CD4-positive, alpha-beta T cell (primary cell): ENCODE results near the gene PLEKHA4. TPM values are rescaled to one million over a fixed set of nuclear protein-coding genes. Genes with fewer than 3 reads are reported as not detected.

ENCODE experiments used
- ATAC-seq: fragments of 200-7000 bp; cut with Tn5 transposase; one replicate; pipeline ENCODE4 v1.10.0; 2022; ENCODE audit warnings: mild to moderate bottlenecking; ENCODE audit not compliant: poor library complexity
- CTCF ChIA-PET: fragments of 350-600 bp; sonication (Branson Sonifier 250); formaldehyde crosslinking; loops from one replicate; lab custom pipeline; 2021; ENCODE audit warnings: antibody characterized with exemption, inconsistent platforms; lab: Charles Lee
- POLR2A ChIA-PET: fragments of 350-600 bp; sonication (Branson Sonifier 250); formaldehyde crosslinking; loops from one replicate; lab custom pipeline; 2021; ENCODE audit warnings: antibody characterized with exemption, inconsistent platforms; lab: Charles Lee
- DNase-seq, 14 experiments: peaks; one replicate each; pipeline ENCODE4 v3.0.0-alpha.2; 2013 to 2020; ENCODE audit warnings: mixed read lengths in 2 of 14
- H3K27ac ChIP-seq, 2 donors: one replicate each; pipeline versions ENCODE4 v1.5.1 to v1.7.0; 2013; ENCODE audit warnings: low read length in 2 of 2, low read depth in 1 of 2, mild to moderate bottlenecking in 1 of 2
- H3K27me3 ChIP-seq, 2 experiments: 1 replicate in 1 of 2; 2 replicates in 1 of 2; pipeline versions ENCODE4 v1.6.1 to v1.7.0; 2013; ENCODE audit warnings: low read length in 2 of 2, control low read depth in 1 of 2, mild to moderate bottlenecking in 1 of 2, moderate library complexity in 1 of 2; ENCODE audit not compliant: insufficient read depth in 2 of 2, control insufficient read depth in 1 of 2
- H3K36me3 ChIP-seq: one replicate; pipeline ENCODE4 v1.6.1; 2013; ENCODE audit warnings: low read length, control low read depth; ENCODE audit not compliant: insufficient read depth
- H3K4me1 ChIP-seq: one replicate; pipeline ENCODE4 v1.6.1; 2013; ENCODE audit warnings: low read length, control low read depth; ENCODE audit not compliant: insufficient read depth
- H3K4me3 ChIP-seq: one replicate; pipeline ENCODE4 v1.5.1; 2013; ENCODE audit warnings: mild to moderate bottlenecking, low read length, moderate library complexity
- H3K9me3 ChIP-seq, 2 experiments: 1 replicate in 1 of 2; 2 replicates in 1 of 2; pipeline versions ENCODE4 v1.6.1 to v1.7.0; 2013; ENCODE audit warnings: low read length in 2 of 2, mild to moderate bottlenecking in 2 of 2, control low read depth in 1 of 2, moderate library complexity in 1 of 2; ENCODE audit not compliant: control insufficient read depth in 1 of 2, insufficient read depth in 1 of 2
- H3K27ac Mint-ChIP-seq: one replicate; pipeline ENCODE4 v1.8.0; 2020; ENCODE audit warnings: mixed read lengths
- H3K27me3 Mint-ChIP-seq: one replicate; pipeline ENCODE4 v1.8.0; 2021; ENCODE audit warnings: mixed read lengths
- H3K36me3 Mint-ChIP-seq: one replicate; pipeline ENCODE4 v1.8.0; 2021; ENCODE audit warnings: low read depth, mixed read lengths
- H3K4me1 Mint-ChIP-seq: one replicate; pipeline ENCODE4 v1.8.0; 2021; ENCODE audit warnings: low read depth, mixed read lengths
- H3K4me3 Mint-ChIP-seq: one replicate; pipeline ENCODE4 v1.8.0; 2020; ENCODE audit warnings: mild to moderate bottlenecking, mixed read lengths
- H3K9me3 Mint-ChIP-seq: one replicate; pipeline ENCODE4 v1.8.0; 2020; ENCODE audit warnings: mixed read lengths
- intact Hi-C, 2 experiments: fragments of 100-400 bp; cut with DNase I in 1 of 2; cut with micrococcal nuclease in 1 of 2; formaldehyde crosslinking; loops; one replicate each; pipeline versions ENCODE4 v1.15.1 to v1.9.0; 2023 to 2025; cut with DNase I, micrococcal nuclease
- total RNA-seq, 174 experiments: library from RNA in 2 of 174; stranded (reverse) in 2 of 174; gene quantifications; one replicate each; pipeline ENCODE4 v1.2.3 and lab custom pipeline; 2021 to 2026
- TF ChIP-seq, protein P1 (sequence below): fragments of 200-600 bp; IDR thresholded peaks from one replicate; pipeline ENCODE4 v1.8.0; 2022; ENCODE audit warnings: antibody characterized with exemption, mild to moderate bottlenecking

The PLEKHA4 gene
- total RNA-seq, 2 experiments from 2014 or later: 1.4 to 2.7 TPM

DNA sequence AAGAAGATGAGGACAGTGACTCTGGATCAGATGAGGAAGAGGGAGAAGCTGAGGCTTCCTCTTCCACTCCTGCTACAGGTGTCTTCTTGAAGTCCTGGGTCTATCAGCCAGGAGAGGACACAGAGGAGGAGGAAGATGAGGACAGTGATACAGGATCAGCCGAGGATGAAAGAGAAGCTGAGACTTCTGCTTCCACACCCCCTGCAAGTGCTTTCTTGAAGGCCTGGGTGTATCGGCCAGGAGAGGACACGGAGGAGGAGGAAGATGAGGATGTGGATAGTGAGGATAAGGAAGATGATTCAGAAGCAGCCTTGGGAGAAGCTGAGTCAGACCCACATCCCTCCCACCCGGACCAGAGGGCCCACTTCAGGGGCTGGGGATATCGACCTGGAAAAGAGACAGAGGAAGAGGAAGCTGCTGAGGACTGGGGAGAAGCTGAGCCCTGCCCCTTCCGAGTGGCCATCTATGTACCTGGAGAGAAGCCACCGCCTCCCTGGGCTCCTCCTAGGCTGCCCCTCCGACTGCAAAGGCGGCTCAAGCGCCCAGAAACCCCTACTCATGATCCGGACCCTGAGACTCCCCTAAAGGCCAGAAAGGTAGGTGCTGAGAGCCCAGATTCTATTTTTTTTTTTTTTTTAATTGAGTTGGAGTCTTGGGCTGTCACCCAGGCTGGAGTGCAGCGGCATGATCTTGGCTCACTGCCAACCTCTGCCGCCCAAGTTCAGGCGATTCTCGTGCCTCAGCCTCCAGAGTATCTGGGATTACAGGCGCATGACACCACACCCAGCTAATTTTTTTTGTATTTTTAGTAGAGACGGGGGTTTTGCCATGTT, 6.1 kb upstream of the PLEKHA4 start:
- no peaks in the 10 kb centered on the region for H3K9me3 Mint-ChIP-seq
- Histone ChIP-seq H3K36me3 (peaks cover 41% of the 10 kb centered on the region), H3K4me1 (peaks cover 45% of the 10 kb centered on the region), H3K4me3 (peak overlapping the region; percentile 100), H3K9me3 (no peaks in the 10 kb centered on the region), H3K27me3 (no peaks in the 10 kb centered on the region), H3K27ac (peak overlapping the region; percentile 100)
- H3K4me1 Mint-ChIP-seq: peaks cover 49% of the 10 kb centered on the region
- DNase-seq: peak in 3 of 14 experiments; percentile 29 to 61 (median 40)
- ATAC-seq: no peak
- H3K4me3 Mint-ChIP-seq: peak overlapping the region; percentile 96
- TF ChIP-seq, protein P1, sequence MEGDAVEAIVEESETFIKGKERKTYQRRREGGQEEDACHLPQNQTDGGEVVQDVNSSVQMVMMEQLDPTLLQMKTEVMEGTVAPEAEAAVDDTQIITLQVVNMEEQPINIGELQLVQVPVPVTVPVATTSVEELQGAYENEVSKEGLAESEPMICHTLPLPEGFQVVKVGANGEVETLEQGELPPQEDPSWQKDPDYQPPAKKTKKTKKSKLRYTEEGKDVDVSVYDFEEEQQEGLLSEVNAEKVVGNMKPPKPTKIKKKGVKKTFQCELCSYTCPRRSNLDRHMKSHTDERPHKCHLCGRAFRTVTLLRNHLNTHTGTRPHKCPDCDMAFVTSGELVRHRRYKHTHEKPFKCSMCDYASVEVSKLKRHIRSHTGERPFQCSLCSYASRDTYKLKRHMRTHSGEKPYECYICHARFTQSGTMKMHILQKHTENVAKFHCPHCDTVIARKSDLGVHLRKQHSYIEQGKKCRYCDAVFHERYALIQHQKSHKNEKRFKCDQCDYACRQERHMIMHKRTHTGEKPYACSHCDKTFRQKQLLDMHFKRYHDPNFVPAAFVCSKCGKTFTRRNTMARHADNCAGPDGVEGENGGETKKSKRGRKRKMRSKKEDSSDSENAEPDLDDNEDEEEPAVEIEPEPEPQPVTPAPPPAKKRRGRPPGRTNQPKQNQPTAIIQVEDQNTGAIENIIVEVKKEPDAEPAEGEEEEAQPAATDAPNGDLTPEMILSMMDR: no peak
- H3K27ac Mint-ChIP-seq: peak overlapping the region; percentile 98
- intact Hi-C loops: loop anchor here in 1 of 2 experiments (1.0 to 5.0 kb wide), 2 partner anchors 26 to 98 kb away; partner anchors contain the start of gene NUCB1
- ChIA-PET CTCF (interaction anchor here (0.9 to 1.2 kb wide), 3 partner anchors 16 to 119 kb away, joined by 3 to 7 read pairs (median 5); partner anchors contain the start of genes GYS1 and RUVBL2), POLR2A (interaction anchor here (0.8 to 6.5 kb wide), 6 partner anchors 26 to 93 kb away, joined by 3 to 55 read pairs (median 4); partner anchors contain the start of genes BCAT2, FTL and NUCB1)
- peaks cover 60% of the 10 kb centered on the region for H3K36me3 Mint-ChIP-seq
- no peaks in the 10 kb centered on the region for H3K27me3 Mint-ChIP-seq

DNA sequence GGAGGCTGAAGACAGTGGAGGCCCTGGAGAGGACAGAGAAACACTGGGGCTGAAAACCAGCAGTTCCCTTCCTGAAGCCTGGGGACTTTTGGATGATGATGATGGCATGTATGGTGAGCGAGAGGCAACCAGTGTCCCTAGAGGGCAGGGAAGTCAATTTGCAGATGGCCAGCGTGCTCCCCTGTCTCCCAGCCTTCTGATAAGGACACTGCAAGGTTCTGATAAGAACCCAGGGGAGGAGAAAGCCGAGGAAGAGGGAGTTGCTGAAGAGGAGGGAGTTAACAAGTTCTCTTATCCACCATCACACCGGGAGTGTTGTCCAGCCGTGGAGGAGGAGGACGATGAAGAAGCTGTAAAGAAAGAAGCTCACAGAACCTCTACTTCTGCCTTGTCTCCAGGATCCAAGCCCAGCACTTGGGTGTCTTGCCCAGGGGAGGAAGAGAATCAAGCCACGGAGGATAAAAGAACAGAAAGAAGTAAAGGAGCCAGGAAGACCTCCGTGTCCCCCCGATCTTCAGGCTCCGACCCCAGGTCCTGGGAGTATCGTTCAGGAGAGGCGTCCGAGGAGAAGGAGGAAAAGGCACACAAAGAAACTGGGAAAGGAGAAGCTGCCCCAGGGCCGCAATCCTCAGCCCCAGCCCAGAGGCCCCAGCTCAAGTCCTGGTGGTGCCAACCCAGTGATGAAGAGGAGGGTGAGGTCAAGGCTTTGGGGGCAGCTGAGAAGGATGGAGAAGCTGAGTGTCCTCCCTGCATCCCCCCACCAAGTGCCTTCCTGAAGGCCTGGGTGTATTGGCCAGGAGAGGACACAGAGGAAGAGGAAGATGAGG, 5.3 kb upstream of the PLEKHA4 start:
- ChIA-PET POLR2A (interaction anchor here (0.6 to 6.5 kb wide), 4 partner anchors 27 to 94 kb away, joined by 3 to 55 read pairs (median 16); partner anchors contain the start of genes FTL and NUCB1), CTCF (interaction anchor here (0.9 to 2.1 kb wide), 2 partner anchors 27 to 31 kb away, joined by 3 to 5 read pairs; partner anchors contain the start of gene NUCB1)
- H3K9me3 ChIP-seq: no peaks in the 10 kb centered on the region
- peak overlapping the region; percentile 100 for H3K4me3 ChIP-seq
- intact Hi-C loops: loop anchor here (2.0 to 5.0 kb wide), 2 partner anchors 91 to 99 kb away; partner anchors contain the start of gene FTL (in 1 of the 2)
- Mint-ChIP-seq H3K27ac (peak overlapping the region; percentile 98), H3K9me3 (no peaks in the 10 kb centered on the region), H3K4me3 (peak overlapping the region; percentile 96), H3K27me3 (no peaks in the 10 kb centered on the region), H3K36me3 (peaks cover 58% of the 10 kb centered on the region), H3K4me1 (peaks cover 48% of the 10 kb centered on the region)
- ATAC-seq (no peak), DNase-seq (peak in 1 of 14 experiments; percentile 41)
- no peaks in the 10 kb centered on the region for H3K27me3 ChIP-seq
- peak overlapping the region; percentile 100 for H3K27ac ChIP-seq
- H3K4me1 ChIP-seq: peaks cover 45% of the 10 kb centered on the region
- H3K36me3 ChIP-seq: peaks cover 40% of the 10 kb centered on the region
- TF ChIP-seq, protein P1: no peak
